Measurements from ENCODE around the gene UBR1. TPM values are rescaled to one million over a fixed set of nuclear protein-coding genes. Genes with fewer than 3 reads are reported as not detected.

UBR1 gene
- polyA plus RNA-seq, 2 of the 4 experiments (the other 2 are of a cell fraction) = 5.8 to 10.5 TPM

DNA sequence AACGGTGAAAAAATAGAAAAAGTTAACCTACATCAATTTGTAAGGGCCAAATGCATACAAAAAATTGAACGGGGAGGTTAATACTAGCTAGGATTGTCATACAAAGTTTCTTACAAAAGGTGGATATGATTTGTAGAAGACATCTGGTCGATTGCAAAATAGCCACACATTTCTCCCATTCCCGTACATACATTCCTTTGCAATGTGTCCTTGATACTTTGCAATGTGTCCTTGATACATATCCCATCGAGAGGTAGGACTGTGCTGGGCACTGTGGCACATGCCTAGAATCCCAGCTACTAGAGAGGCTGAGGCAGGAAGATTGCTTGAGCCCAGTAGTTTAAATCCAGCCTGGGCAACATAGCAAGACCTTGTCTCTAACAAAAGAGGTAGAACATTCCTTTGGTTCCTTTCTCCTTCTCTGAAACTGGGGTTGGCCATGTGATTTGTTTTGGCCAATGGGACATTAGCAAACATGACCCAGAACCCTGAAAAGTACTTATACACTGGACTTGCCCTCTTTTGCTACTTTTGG lies 194.7 kb downstream of the UBR1 start (continued):
- TF ChIP-seq, protein P1, sequence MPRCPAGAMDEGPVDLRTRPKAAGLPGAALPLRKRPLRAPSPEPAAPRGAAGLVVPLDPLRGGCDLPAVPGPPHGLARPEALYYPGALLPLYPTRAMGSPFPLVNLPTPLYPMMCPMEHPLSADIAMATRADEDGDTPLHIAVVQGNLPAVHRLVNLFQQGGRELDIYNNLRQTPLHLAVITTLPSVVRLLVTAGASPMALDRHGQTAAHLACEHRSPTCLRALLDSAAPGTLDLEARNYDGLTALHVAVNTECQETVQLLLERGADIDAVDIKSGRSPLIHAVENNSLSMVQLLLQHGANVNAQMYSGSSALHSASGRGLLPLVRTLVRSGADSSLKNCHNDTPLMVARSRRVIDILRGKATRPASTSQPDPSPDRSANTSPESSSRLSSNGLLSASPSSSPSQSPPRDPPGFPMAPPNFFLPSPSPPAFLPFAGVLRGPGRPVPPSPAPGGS (IDR thresholded peaks at IDR 0.05) = no peak
- TF ChIP-seq ZSCAN20 (CRISPR knock-in tag; IDR thresholded peaks at IDR 0.05) = no peak

DNA sequence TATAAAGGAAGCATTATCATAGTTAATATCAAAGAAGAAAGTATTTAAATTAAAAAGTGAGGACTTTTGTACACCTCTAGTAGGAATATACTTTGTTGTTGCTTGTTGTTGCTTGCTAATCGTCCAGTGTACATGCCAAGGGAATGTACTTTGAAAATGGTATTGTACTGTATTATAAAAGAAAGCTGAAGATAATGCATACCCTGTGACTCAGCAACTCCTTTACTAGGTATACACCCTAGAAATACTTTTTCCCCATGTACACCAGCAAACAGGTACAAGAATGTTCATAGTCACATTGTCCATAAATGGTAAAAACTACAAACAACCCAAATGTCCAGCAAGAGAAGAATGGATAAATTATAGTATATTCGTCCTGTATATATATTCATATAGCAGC lies 197.3 kb downstream of the UBR1 start:
- POLR2A ChIA-PET = no interaction called here

DNA sequence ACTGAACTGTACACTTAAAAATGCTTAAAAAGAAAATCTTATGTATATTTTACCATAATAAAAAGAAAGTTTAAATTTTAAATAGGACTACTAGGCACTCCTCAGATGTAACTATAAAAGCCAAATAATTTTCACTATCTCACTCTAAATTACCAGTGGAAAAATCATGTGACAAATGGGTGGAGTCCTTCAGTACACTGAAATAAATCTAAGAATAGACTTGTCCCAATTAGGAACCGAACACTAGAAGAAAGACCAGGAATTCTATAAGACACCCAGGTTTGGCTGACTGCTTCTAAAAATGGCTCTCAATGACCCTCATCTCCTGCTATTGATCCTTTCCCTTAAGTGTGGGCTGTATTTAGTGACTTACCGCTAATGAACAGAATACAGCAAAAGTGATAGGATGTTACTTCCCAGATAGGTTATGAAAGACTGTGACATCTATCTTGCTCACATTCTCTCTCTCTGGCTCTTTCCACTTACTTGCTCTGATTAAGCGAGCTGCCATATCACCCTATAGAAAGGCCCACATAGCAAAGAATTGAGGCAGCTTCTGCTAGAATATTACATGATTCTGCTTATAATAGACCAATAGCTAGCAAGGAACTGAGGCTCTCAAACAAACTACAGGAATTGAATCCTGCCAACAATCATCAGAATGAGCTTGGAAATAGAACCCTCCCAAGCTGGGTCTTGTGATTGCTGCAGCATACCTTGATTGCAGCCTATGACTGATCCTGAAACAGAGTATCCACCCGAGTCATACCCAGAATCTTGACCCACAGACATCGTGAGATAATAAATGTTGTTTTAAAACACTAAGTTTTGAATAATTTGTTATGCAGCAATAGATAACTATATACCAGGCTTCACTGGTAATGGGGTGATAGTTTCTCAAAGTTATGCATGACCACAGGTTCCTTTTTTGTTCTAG lies 202.2 kb downstream of the UBR1 start:
- no peak overlapping the region for H3K27ac ChIP-seq
- H3K4me3 ChIP-seq = no peak overlapping the region
- no peak for TF ChIP-seq ESRRA (IDR thresholded peaks at IDR 0.05; ENCODE audit: borderline replicate concordance, low read length)
- no peak for TF ChIP-seq JUNB (IDR thresholded peaks at IDR 0.05)
- no peak for TF ChIP-seq FOXS1 (CRISPR knock-in tag; IDR thresholded peaks at IDR 0.05)
- TF ChIP-seq FOSL2 (IDR thresholded peaks at IDR 0.05) = no peak
- TF ChIP-seq FOSL2 (CRISPR knock-in tag; IDR thresholded peaks at IDR 0.05) = no peak
- no peak for TF ChIP-seq GATA3 (IDR thresholded peaks at IDR 0.05; ENCODE audit: borderline replicate concordance)
- TF ChIP-seq, protein P2, sequence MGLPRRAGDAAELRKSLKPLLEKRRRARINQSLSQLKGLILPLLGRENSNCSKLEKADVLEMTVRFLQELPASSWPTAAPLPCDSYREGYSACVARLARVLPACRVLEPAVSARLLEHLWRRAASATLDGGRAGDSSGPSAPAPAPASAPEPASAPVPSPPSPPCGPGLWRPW (IDR thresholded peaks at IDR 0.05) = no peak
- TF ChIP-seq EP300 (IDR thresholded peaks at IDR 0.05) = no peak
- TF ChIP-seq MYC (IDR thresholded peaks at IDR 0.05; ENCODE audit: borderline replicate concordance, low read length) = no peak
- TF ChIP-seq JUN (IDR thresholded peaks at IDR 0.05) = no peak
- TF ChIP-seq, protein P3, sequence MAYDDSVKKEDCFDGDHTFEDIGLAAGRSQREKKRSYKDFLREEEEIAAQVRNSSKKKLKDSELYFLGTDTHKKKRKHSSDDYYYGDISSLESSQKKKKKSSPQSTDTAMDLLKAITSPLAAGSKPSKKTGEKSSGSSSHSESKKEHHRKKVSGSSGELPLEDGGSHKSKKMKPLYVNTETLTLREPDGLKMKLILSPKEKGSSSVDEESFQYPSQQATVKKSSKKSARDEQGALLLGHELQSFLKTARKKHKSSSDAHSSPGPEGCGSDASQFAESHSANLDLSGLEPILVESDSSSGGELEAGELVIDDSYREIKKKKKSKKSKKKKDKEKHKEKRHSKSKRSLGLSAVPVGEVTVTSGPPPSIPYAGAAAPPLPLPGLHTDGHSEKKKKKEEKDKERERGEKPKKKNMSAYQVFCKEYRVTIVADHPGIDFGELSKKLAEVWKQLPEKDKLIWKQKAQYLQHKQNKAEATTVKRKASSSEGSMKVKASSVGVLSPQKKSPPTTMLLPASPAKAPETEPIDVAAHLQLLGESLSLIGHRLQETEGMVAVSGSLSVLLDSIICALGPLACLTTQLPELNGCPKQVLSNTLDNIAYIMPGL (CRISPR knock-in tag; IDR thresholded peaks at IDR 0.05; ENCODE audit: borderline replicate concordance) = no peak
- no peak for TF ChIP-seq HOXA7 (CRISPR knock-in tag; IDR thresholded peaks at IDR 0.05)
- no peak for TF ChIP-seq TFCP2L1 (CRISPR knock-in tag; IDR thresholded peaks at IDR 0.05)
- TF ChIP-seq CHD4 (IDR thresholded peaks at IDR 0.05; ENCODE audit: borderline replicate concordance) = no peak
- no peak for TF ChIP-seq POLR2A (IDR thresholded peaks at IDR 0.05; ENCODE audit: low read length)
- no peak for TF ChIP-seq ZSCAN20 (CRISPR knock-in tag; IDR thresholded peaks at IDR 0.05)
- TF ChIP-seq NPAS2 (CRISPR knock-in tag; IDR thresholded peaks at IDR 0.05; ENCODE audit: borderline replicate concordance) = no peak
- TF ChIP-seq BHLHE40 (IDR thresholded peaks at IDR 0.05; ENCODE audit: low read depth, low read length) = no peak
- H3K4me1 ChIP-seq = no peaks in the 10 kb centered on the region
- ATAC-seq = no peak
- no peak overlapping the region for H3K4me2 ChIP-seq
- WGBS (ENCODE audit: missing lambda C conversion rate) = 91% methylated on average over 5 of the region's 5 CpGs
- CTCF ChIA-PET = interaction anchor here (1.2 kb wide), 1 partner anchor 12 kb away, joined by 3 read pairs; no protein-coding TSS in a partner anchor
- POLR2A ChIA-PET = interaction anchor here (0.6 kb wide), 1 partner anchor 10 kb away, joined by 3 read pairs; no protein-coding TSS in a partner anchor
- no peak for FAIRE-seq
- no peaks in the 10 kb centered on the region for H3K9me3 ChIP-seq
- no peak for DNase-seq (ENCODE audit: low read depth in 1 of 2, low spot score in 1 of 2)

More for the DNA sequence above, 197.3 kb downstream of the UBR1 start:
- WGBS (ENCODE audit: missing lambda C conversion rate) = 47% methylated on average over 2 of the region's 2 CpGs
- no peak for TF ChIP-seq HOXA7 (CRISPR knock-in tag; IDR thresholded peaks at IDR 0.05)
- TF ChIP-seq ZNF302 (CRISPR knock-in tag; IDR thresholded peaks at IDR 0.05) = no peak
- TF ChIP-seq, protein P4, sequence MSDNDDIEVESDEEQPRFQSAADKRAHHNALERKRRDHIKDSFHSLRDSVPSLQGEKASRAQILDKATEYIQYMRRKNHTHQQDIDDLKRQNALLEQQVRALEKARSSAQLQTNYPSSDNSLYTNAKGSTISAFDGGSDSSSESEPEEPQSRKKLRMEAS (IDR thresholded peaks at IDR 0.05) = no peak
- no peak for TF ChIP-seq MYC (IDR thresholded peaks at IDR 0.05; ENCODE audit: borderline replicate concordance, low read length)
- no peak for TF ChIP-seq SMC3 (IDR thresholded peaks at IDR 0.05)
- TF ChIP-seq TP53 (CRISPR knock-in tag; IDR thresholded peaks at IDR 0.05) = no peak
- no peak for TF ChIP-seq POLR2A (IDR thresholded peaks at IDR 0.05; ENCODE audit: low read length)
- TF ChIP-seq, protein P5, sequence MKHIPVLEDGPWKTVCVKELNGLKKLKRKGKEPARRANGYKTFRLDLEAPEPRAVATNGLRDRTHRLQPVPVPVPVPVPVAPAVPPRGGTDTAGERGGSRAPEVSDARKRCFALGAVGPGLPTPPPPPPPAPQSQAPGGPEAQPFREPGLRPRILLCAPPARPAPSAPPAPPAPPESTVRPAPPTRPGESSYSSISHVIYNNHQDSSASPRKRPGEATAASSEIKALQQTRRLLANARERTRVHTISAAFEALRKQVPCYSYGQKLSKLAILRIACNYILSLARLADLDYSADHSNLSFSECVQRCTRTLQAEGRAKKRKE (CRISPR knock-in tag; IDR thresholded peaks at IDR 0.05; ENCODE audit: low read depth) = no peak
- TF ChIP-seq, protein P6, sequence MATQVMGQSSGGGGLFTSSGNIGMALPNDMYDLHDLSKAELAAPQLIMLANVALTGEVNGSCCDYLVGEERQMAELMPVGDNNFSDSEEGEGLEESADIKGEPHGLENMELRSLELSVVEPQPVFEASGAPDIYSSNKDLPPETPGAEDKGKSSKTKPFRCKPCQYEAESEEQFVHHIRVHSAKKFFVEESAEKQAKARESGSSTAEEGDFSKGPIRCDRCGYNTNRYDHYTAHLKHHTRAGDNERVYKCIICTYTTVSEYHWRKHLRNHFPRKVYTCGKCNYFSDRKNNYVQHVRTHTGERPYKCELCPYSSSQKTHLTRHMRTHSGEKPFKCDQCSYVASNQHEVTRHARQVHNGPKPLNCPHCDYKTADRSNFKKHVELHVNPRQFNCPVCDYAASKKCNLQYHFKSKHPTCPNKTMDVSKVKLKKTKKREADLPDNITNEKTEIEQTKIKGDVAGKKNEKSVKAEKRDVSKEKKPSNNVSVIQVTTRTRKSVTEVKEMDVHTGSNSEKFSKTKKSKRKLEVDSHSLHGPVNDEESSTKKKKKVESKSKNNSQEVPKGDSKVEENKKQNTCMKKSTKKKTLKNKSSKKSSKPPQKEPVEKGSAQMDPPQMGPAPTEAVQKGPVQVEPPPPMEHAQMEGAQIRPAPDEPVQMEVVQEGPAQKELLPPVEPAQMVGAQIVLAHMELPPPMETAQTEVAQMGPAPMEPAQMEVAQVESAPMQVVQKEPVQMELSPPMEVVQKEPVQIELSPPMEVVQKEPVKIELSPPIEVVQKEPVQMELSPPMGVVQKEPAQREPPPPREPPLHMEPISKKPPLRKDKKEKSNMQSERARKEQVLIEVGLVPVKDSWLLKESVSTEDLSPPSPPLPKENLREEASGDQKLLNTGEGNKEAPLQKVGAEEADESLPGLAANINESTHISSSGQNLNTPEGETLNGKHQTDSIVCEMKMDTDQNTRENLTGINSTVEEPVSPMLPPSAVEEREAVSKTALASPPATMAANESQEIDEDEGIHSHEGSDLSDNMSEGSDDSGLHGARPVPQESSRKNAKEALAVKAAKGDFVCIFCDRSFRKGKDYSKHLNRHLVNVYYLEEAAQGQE (IDR thresholded peaks at IDR 0.05) = no peak
- no peak for TF ChIP-seq NR3C1 (IDR thresholded peaks at IDR 0.05)
- H3K27ac ChIP-seq = no peak overlapping the region
- no peak overlapping the region for H3K4me3 ChIP-seq
- no peaks in the 10 kb centered on the region for H3K9me3 ChIP-seq
- no peaks in the 10 kb centered on the region for H3K4me1 ChIP-seq
- ATAC-seq (no peak), DNase-seq (ENCODE audit: low read depth in 1 of 2, low spot score in 1 of 2) (no peak), FAIRE-seq (no peak)
- CTCF ChIA-PET = interaction anchor here (0.9 kb wide), 1 partner anchor 18 kb away, joined by 4 read pairs; no protein-coding TSS in a partner anchor
- no peak overlapping the region for H3K4me2 ChIP-seq
